HL-60/S4 (cell line): Measurements from ENCODE around the gene TMEM252.

Experiments
- in situ Hi-C: fragments of 300-500 bp; cut with MboI; formaldehyde crosslinking; loops from 2 replicates; pipeline ENCODE4 v1.14.3; 2022; ENCODE audit warnings: low sequenced_read_pairs

TMEM252 gene

GRCh38 chr9:68545033-68545705 is 4.5 kb upstream of the TMEM252 start:
- in situ Hi-C loops: no loop called here

DNA sequence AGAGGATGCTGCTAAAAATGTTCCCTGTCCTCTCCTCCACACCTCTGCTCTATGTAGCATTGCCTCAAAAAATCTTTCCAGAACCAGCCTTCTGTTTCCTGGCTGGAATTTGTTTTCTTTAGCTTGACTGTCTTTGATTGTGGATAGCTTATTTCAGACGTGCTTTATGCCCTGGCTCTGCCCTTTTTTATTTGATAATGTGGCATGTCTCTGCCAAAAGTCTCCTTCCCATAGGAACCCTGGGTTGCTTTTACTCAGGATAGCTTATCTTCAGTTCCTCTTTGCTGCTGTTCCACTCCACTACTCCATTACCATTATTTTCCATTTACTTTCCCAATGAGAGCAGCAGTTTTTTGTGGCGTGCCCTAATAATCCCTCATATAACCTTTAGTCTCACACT is 885 bp upstream of the TMEM252 start:
- in situ Hi-C loops: no loop called here

DNA sequence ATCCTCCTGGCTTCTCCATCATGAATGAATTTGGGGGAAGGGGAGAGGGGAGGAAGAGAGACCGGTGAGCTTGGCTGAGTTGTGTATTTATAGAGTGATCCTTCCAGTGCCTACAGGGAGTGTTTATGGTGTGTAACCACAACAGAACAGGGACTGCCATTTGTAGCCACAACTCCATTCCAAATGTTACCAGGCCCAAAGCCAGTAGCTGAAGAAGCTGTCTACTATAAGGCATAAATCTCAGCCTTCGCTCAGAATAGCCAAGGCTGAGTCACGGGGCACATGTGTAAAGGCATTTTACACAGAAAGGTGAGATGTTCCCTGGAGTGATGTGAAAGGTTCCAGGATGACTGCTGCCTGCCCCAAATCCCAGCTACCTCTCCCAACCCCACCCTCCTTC is 2.5 kb downstream of the TMEM252 start:
- in situ Hi-C loops: no loop called here

DNA sequence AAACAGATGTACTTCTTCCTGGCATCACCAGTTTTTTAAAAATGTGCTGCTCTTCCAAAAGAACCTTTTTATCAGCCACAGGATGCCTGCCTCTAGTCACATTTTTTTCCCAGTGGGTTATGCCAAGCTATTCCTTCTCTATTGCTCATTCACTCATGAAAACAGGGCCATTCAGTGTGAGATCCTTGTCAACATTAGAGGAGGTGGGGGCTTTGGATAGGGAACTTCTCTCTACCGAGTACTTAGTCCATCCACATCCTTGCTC is 3.1 kb downstream of the TMEM252 start:
- in situ Hi-C loops: no loop called here

DNA sequence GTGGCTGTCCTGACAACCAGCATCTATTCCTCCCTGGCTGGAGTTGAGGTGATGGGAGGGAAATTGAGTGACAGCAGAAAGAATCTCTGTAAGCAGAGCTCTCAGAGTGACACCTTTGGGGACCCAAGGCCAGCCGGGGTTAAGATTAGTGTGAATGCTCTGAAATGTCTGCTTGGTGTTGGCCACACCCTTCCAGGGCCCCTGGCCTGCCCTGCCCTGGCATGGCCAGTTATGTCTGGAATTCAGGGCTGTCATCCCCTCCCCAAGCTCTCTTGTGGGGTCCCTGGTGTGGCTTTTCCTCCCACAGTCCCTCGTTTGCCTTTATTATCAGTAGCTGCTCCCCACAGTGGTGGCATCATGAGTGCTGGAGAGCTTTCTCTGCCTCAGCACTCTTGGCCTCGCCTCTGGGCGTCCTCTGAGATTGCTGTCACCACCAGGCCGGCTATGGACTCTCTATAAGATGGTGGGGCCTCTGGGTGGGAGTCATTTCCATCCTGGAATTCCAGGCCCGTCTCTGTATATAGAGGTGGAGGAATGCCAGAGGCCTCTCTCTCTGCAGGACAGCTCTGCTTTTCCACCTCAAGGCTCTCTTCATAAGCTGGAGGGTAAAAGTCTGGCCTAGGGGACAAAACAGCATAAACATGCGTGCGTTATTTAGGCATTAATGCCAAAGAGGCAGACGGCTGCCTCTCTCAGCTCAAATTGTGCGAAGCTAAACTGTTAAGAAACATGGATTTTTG is 3.6 kb downstream of the TMEM252 start:
- in situ Hi-C loops: no loop called here

DNA sequence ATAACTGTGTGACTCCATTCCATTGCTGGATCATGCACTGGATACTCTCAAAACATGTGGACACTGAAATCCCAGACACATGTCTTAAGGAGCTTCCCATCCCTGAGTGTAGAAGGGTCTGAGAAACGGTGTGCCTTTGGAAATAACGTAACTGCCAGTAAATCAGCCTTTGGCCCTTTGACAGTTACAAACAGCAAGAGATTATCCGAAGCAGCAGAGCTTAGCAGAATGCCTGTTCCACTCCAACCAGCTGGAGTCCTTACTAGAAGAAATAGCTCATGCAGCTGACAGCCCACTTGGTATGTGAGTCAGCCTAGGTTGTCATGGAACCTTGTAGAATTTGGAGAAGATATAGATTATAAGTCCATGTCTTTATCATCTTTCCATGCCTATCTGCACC is 7.0 kb downstream of the TMEM252 start:
- in situ Hi-C loops: no loop called here

DNA sequence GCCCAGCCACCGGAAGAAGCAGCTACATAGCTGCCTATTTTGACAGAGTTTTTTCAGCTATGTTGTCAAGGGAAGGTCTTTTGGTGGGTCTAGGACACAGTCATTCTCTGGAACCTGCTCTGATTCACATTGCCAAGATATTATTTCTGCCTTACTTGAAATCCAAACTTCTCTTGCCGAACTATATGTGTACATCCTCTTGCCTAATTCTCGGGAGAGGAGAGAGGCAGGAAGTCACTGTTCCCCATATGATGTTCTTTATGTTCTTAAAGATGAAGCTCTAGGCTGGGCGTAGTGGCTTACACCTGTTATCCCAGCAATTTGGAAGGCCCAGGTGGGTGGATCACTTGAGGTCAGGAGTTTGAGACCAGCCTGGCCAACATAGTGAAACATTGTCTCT is 8.6 kb downstream of the TMEM252 start:
- in situ Hi-C loops: no loop called here

DNA sequence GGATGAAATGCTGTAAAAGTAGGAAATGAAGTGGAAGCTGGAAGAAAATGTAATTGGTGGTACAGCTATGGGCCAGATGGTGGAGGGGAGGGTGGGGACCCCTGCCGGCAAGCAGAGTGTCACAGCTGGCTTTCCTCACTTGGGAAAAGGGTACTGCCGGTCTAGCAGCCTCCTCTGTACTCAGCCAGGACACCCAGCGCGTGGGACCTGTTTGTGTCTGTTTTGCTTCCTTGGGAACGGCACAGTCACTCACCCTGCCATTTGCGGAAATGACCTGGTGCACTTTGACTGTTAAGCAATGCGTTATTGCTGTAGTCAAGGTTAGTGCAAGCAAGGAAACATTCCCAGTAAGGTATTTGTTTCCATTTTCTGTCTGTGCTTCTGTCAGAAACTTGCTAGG is 10.1 kb downstream of the TMEM252 start:
- in situ Hi-C loops: no loop called here

- in situ Hi-C loops: loop anchor here (25.0 kb wide), 2 partner anchors 164 to 489 kb away; partner anchors contain the start of gene PRKACG
Measured at GRCh38 chr9:68523367-68523936, 17.2 kb downstream of the TMEM252 start.

DNA sequence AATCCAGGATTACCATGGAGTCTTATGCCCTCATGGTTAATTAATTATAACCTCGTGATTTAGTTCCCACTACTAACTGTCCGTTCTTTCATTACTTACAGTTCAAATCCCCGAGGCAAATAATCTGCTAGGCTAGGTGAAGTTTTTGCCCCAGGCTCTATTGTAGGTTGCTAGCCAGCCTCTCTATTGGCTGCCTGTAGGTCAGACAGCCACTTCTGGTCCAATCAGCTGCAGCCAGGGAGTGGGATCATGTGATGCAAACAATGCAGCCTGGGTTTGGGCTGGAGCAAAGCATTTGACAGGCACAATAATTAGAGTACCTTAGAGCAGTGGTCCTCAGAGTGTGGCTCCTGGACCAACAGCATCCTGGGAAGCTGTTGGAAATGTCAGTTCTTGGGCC is 17.7 kb downstream of the TMEM252 start:
- in situ Hi-C loops: loop anchor here (25.0 kb wide), 2 partner anchors 164 to 489 kb away; partner anchors contain the start of gene PRKACG

DNA sequence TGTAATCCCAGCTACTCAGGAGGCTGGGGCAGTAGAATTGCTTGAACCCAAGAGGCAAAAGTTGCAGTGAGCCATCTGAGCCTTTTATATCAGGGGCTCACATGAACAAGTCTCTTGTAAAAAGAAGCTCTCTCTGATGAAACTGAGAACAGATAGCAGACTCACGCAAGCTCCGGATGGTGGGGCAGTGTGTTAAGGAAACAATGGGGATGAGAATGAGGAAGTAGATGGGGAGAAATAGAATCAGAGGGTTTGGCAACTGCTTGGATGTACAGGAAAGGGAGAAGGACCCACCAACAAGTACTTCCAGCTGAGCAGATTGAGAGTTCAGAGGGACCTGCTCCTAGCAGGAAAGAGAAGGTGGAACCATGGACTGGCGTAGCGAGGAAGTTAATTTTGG is 18.6 kb downstream of the TMEM252 start:
- in situ Hi-C loops: loop anchor here (25.0 kb wide), 2 partner anchors 165 to 490 kb away; partner anchors contain the start of gene PRKACG

DNA sequence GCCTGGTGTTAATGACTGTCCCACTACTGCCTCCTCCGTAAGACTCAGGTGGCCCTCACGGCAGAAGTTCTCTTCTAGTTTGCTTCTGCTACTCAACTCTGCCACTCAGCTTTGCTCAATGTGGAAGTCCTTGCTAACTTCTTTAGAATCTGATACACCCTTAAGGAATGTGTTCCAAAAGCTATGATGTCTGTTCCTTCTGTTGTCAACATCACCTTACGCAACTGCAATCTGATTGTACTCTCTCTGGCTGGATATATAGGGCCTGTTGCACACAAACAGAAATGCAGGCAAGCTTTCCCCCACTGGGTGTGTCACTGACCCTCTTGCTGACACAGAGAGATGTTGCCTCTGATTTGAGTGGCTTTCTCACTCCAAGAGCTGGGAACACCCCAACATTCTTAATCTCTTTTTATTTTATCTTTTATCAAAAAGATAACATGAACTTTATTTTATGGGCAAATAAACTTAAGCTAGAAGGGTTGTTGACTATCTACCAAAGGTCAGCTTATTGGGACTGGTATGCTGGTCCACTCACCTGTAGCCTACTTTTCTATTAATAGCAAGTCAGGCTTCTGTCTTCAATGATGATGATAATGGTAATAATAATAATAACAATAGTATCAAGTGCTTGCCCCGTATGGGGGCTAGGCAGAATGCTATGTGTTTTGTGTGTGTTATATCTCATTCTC is 25.2 kb downstream of the TMEM252 start:
- in situ Hi-C loops: loop anchor here (10.0 to 25.0 kb wide), 3 partner anchors 69 to 497 kb away; partner anchors contain the start of gene PRKACG

DNA sequence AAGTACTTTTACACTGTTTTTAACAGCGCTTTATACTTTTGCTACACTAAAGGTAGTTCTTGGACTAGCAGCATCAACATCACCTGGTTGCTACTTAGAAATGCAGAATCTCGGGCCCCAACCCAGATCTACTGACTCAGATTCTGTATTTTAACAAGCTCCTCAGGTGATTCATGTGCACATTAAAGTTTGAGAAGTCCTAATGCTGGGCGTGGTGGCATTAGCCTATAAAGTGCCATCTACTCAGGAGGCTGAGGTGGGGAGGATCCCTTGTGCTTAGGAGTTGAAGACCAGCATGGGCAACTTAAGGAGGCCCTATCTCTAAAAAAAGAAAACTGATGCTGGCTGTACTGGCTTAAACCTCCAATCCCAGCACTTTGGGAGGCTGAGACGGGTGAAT is 26.7 kb downstream of the TMEM252 start:
- in situ Hi-C loops: loop anchor here (10.0 to 25.0 kb wide), 3 partner anchors 71 to 498 kb away; partner anchors contain the start of gene PRKACG

DNA sequence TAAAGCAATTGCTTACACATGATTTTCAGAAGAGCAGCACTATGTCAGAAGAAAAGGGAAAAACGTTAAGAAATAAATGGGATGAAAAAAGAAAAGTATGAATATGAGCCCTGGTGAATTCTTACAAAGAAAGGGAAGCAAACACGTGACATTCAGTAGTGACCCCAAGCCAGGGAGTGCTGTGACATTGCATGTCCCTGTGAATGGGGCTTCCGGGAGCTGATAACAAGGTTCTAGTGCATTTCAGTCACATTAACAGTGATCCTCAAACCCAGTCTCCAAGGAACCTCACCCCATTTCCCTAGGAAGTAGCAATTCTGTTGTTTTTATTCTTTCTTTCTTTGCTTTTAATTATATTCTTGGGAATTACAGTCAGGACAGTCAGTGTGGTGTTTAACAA is 27.3 kb downstream of the TMEM252 start:
- in situ Hi-C loops: loop anchor here (10.0 to 25.0 kb wide), 3 partner anchors 71 to 499 kb away; partner anchors contain the start of gene PRKACG

DNA sequence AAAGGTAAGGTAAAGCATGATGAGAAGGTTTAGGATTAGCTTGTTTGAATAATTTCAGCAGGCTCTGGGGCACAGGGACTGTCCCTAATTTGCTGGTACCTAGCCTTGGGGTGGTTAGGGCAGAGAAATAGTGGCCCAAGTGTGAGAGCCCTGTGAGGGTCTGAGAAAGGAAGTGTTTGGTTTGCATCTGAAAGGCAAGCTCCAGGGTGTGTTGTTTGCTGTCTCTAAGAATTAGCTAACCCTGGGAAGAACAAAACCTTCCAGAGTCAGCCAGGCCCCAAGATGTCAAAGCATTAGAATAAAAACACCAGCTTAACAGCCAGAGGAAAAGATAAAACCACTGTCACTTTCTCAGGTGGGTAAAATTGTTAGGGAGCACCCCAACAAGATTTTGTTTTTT is 31.0 kb downstream of the TMEM252 start:
- in situ Hi-C loops: loop anchor here (10.0 to 25.0 kb wide), 3 partner anchors 75 to 503 kb away; partner anchors contain the start of gene PRKACG

GRCh38 chr9:68508547-68508946 is 32.1 kb downstream of the TMEM252 start:
- in situ Hi-C loops: loop anchor here (25.0 kb wide), 2 partner anchors 179 to 504 kb away; partner anchors contain the start of gene PRKACG

- in situ Hi-C loops: loop anchor here (25.0 kb wide), 2 partner anchors 180 to 505 kb away; partner anchors contain the start of gene PRKACG
Measured at GRCh38 chr9:68507806-68508145, 32.9 kb downstream of the TMEM252 start.

- in situ Hi-C loops: loop anchor here (25.0 kb wide), 2 partner anchors 180 to 505 kb away; partner anchors contain the start of gene PRKACG
Measured at GRCh38 chr9:68507130-68507805, 33.4 kb downstream of the TMEM252 start.

GRCh38 chr9:68506551-68506950 is 34.1 kb downstream of the TMEM252 start:
- in situ Hi-C loops: loop anchor here (25.0 kb wide), 2 partner anchors 181 to 506 kb away; partner anchors contain the start of gene PRKACG

GRCh38 chr9:68505681-68506409 is 34.8 kb downstream of the TMEM252 start:
- in situ Hi-C loops: loop anchor here (25.0 kb wide), 2 partner anchors 181 to 506 kb away; partner anchors contain the start of gene PRKACG
